K562 treated with DMSO at 1 percent for 4 hours (cell line): ENCODE results near the gene AP2A2. TPM values are rescaled to one million over a fixed set of nuclear protein-coding genes. Genes with fewer than 3 reads are reported as not detected.

Experiments used
- total RNA-seq: library from RNA; unstranded; fragments of 300-600 nt; gene quantifications from 2 replicates; pipeline ENCODE4 v1.2.3, GENCODE V29; 2022; ENCODE audit not compliant: insufficient read depth

The AP2A2 gene
- total RNA-seq: 36.8 TPM in 2 replicates

GRCh38 chr11:925496-926301 lies at the start of gene AP2A2:
AP2A2 (plus strand) TSS chr11:925870; CDS start chr11:926022, 152 bp downstream.

GRCh38 chr11:910589-911030 lies 15.1 kb upstream of the AP2A2 start, which contains the start of gene CHID1:
CHID1 (minus strand) TSS chr11:910810; CDS start chr11:904816, 5,994 bp downstream.

GRCh38 chr11:1036303-1036923 lies 110.7 kb downstream of the AP2A2 start, which contains the start of gene MUC6:
MUC6 (minus strand) TSS chr11:1036718; CDS start chr11:1036655, 63 bp downstream.

Other genes starting within 250 kb of the AP2A2 start
- gene DEAF1, start 230.6 kb upstream of the AP2A2 start, total RNA-seq: 59.9 TPM in 2 replicates
- 22.2 and 31.1 TPM in 2 replicates for gene TMEM80, start 230.1 kb upstream of the AP2A2 start, total RNA-seq
- 6.0 and 9.8 TPM in 2 replicates for gene EPS8L2, start 219.6 kb upstream of the AP2A2 start, total RNA-seq
- 697 and 710 TPM in 2 replicates for gene TALDO1, start 178.4 kb upstream of the AP2A2 start, total RNA-seq
- 42.0 and 45.9 TPM in 2 replicates for gene GATD1, start 148.4 kb upstream of the AP2A2 start, total RNA-seq
- gene CEND1, start 135.8 kb upstream of the AP2A2 start, total RNA-seq: 0.40 TPM in 1 of 2 replicates, not detected in the other
- 27.7 and 36.2 TPM in 2 replicates for gene SLC25A22, start 127.6 kb upstream of the AP2A2 start, total RNA-seq
- gene PIDD1, start 120.6 kb upstream of the AP2A2 start, total RNA-seq: 19.8 and 23.6 TPM in 2 replicates
- gene RPLP2, start 115.9 kb upstream of the AP2A2 start, total RNA-seq: 1,747 and 1,782 TPM in 2 replicates
- gene PNPLA2, start 107.0 kb upstream of the AP2A2 start, total RNA-seq: 126 and 160 TPM in 2 replicates
- 34.6 and 39.1 TPM in 2 replicates for gene CRACR2B, start 98.0 kb upstream of the AP2A2 start, total RNA-seq
- gene CD151, start 92.9 kb upstream of the AP2A2 start, total RNA-seq: 155 and 161 TPM in 2 replicates
- 30.3 and 50.1 TPM in 2 replicates for gene POLR2L, start 83.3 kb upstream of the AP2A2 start, total RNA-seq
- 21.7 and 23.7 TPM in 2 replicates for gene TSPAN4, start 83.0 kb upstream of the AP2A2 start, total RNA-seq
- gene CHID1, start 15.1 kb upstream of the AP2A2 start, total RNA-seq: 66.3 and 73.9 TPM in 2 replicates
- gene MUC6, start 110.8 kb downstream of the AP2A2 start, total RNA-seq: not detected in 2 replicates
- gene MUC2, start 149.0 kb downstream of the AP2A2 start, total RNA-seq: not detected in 2 replicates
- not detected in 2 replicates for gene MUC5AC, start 232.1 kb downstream of the AP2A2 start, total RNA-seq